OCI-LY1 (cell line): ENCODE data around the gene PRKCI.
"Not testable (repeated sequence)": the region's sequence is repeated elsewhere in the genome, so short reads cannot be mapped to it uniquely, and the experiment has no call there.

Experiments
- H2AFZ ChIP-seq: fragments of 200-600 bp; sonication (generic), shearing (Covaris generic); 2 replicates; pipeline ENCODE4 v1.6.0; 2014; ENCODE audit warnings: antibody characterized with exemption, mild to moderate bottlenecking, low read length
- H3F3A ChIP-seq: fragments of 200-600 bp; sonication (generic), shearing (Covaris generic); 2 replicates; pipeline ENCODE4 v1.6.0; 2014; ENCODE audit warnings: mild to moderate bottlenecking, antibody characterized with exemption, low read length, moderate library complexity; ENCODE audit not compliant: insufficient read depth
- H3K27ac ChIP-seq: fragments of 200-600 bp; sonication (generic); 2 replicates; pipeline ENCODE4 v1.5.1; 2014; ENCODE audit warnings: low read length, mixed run types, mild to moderate bottlenecking, low read depth; ENCODE audit not compliant: poor library complexity, severe bottlenecking
- H3K27me3 ChIP-seq: fragments of 200-600 bp; sonication (generic); 2 replicates; pipeline ENCODE4 v1.6.0; 2014; ENCODE audit warnings: antibody characterized with exemption, mild to moderate bottlenecking, low read length, moderate library complexity; ENCODE audit not compliant: insufficient read depth
- H3K36me3 ChIP-seq: fragments of 200-600 bp; sonication (generic); 2 replicates; pipeline ENCODE4 v1.6.1; 2014; ENCODE audit warnings: mild to moderate bottlenecking, antibody characterized with exemption, low read length, moderate library complexity, mixed read lengths; ENCODE audit not compliant: insufficient read depth
- H3K4me1 ChIP-seq: fragments of 200-600 bp; sonication (generic); 2 replicates; pipeline ENCODE4 v1.5.1; 2014; ENCODE audit warnings: mild to moderate bottlenecking, low read length, moderate library complexity; ENCODE audit not compliant: insufficient read depth, severe bottlenecking
- H3K4me2 ChIP-seq: fragments of 200-600 bp; sonication (generic), shearing (Covaris generic); 2 replicates; pipeline ENCODE4 v1.6.1; 2014; ENCODE audit warnings: low read length
- H3K4me3 ChIP-seq: fragments of 200-600 bp; sonication (generic); 2 replicates; pipeline ENCODE4 v1.5.1; 2014; ENCODE audit warnings: low read length, low read depth, mild to moderate bottlenecking, mixed read lengths; ENCODE audit not compliant: poor library complexity, severe bottlenecking
- H3K79me2 ChIP-seq: fragments of 200-600 bp; shearing (Covaris generic); 2 replicates; pipeline ENCODE4 v1.6.1; 2016; ENCODE audit warnings: mixed run types, low read length, mixed read lengths; ENCODE audit not compliant: insufficient read depth
- H3K9ac ChIP-seq: fragments of 200-600 bp; sonication (generic), shearing (Covaris generic); 2 replicates; pipeline ENCODE4 v1.6.1; 2014; ENCODE audit warnings: mild to moderate bottlenecking, low read length, mixed read lengths
- H3K9me2 ChIP-seq: fragments of 200-600 bp; sonication (generic), shearing (Covaris generic); 2 replicates; pipeline ENCODE4 v1.6.1; 2014; ENCODE audit warnings: low read depth, mild to moderate bottlenecking, low read length, mixed read lengths
- H3K9me3 ChIP-seq: fragments of 200-600 bp; shearing (Covaris generic); 2 replicates; pipeline ENCODE4 v1.6.1; 2014; ENCODE audit warnings: low read length, mixed read lengths
- H4K20me1 ChIP-seq: fragments of 200-600 bp; sonication (generic), shearing (Covaris generic); 2 replicates; pipeline ENCODE4 v1.6.0; 2016; ENCODE audit warnings: mild to moderate bottlenecking, low read length; ENCODE audit not compliant: insufficient read depth
- EZH2 ChIP-seq: fragments of 200-600 bp; sonication (generic), shearing (Covaris generic); IDR thresholded peaks from 2 replicates; pipeline ENCODE4 v1.8.0; 2017; ENCODE audit warnings: borderline replicate concordance, mixed run types, mild to moderate bottlenecking, antibody characterized with exemption, low read length, moderate library complexity, mixed read lengths
- TF ChIP-seq, protein P1 (sequence below): fragments of 200-600 bp; sonication (generic), shearing (Covaris generic); IDR thresholded peaks from 2 replicates; pipeline ENCODE4 v1.5.1; 2017; ENCODE audit warnings: mild to moderate bottlenecking, antibody characterized with exemption, low read length, moderate library complexity, mixed read lengths

The PRKCI gene

DNA sequence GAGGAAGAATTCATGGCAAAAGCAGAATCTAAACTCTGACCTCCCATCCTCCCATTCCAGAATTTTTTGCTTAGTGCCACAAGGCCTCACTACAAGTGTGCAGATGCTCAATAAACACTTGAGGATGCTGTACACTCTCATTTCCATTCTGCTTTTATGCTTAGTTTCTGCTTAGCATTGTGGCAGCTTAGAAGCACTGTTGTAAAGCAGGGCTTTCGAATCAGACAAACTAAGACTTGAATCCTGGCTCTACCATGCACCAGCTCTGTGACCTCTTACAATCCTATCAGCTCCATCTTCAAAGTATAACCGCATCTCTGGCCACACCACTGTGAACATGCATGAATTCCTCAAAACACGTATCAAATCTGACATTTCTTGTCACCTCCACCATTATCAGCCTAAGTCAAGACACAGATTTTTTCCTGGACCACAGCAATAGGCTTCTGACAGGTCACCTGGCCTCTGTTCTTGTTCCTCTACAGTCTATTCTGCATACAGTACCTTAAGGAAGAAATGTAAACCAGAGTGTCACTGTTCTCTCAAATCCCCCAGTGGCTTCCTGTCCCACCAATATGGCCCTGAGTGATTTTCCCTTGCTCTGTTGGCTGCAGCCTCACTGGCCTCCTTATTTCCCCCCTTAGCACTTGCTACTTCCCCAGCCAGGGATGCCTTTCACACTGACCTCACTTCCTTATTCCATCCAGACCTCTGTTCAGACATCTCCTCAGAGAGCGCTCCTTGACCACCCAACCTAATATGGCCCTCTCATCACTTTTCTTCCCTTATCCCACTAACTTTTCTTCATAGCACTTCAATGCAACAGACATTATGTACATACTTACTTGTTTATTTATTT, 32.6 kb upstream of the PRKCI start:
- no peak overlapping the region for H3K9ac ChIP-seq
- no peak overlapping the region for H3K4me3 ChIP-seq
- no peaks in the 10 kb centered on the region for H3K9me2 ChIP-seq

DNA sequence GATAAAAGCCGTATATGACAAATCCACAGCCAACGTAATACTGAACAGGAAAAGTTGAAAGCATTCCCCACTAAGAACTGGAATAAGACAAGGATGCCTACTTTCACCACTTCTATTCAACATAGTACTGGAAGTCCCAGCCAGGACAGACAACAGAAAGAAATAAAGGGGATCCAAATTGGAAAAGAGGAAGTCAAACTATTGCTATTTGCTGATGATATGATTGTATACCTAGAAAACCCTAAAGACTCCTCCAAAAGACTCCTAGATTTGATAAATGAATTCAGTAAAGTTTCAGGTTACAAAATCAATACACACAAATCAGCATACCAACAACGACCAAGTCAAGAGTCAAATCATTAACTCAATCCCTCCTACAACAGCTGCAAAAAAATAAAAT, 26.5 kb upstream of the PRKCI start:
- not testable (repeated sequence) for H3K4me1 ChIP-seq, H3K79me2 ChIP-seq, H2AFZ ChIP-seq, H3K4me2 ChIP-seq, H3K4me3 ChIP-seq, H3K27ac ChIP-seq, H3K9ac ChIP-seq, H3K9me3 ChIP-seq, H3K36me3 ChIP-seq, H4K20me1 ChIP-seq, H3K27me3 ChIP-seq, H3F3A ChIP-seq, H3K9me2 ChIP-seq

More for the DNA sequence above, 32.6 kb upstream of the PRKCI start:
- H3K36me3 ChIP-seq, result no peaks in the 10 kb centered on the region
- peaks cover 4% of the 10 kb centered on the region; the same call in 1 of the 2 replicates for H3K27me3 ChIP-seq
- no peak overlapping the region for H2AFZ ChIP-seq
- H3F3A ChIP-seq, result no peaks in the 10 kb centered on the region
- no peaks in the 10 kb centered on the region for H3K79me2 ChIP-seq
- H3K27ac ChIP-seq, result no peak overlapping the region
- peaks cover 5% of the 10 kb centered on the region for H3K4me1 ChIP-seq
- TF ChIP-seq EZH2, result no peak
- TF ChIP-seq, protein P1, sequence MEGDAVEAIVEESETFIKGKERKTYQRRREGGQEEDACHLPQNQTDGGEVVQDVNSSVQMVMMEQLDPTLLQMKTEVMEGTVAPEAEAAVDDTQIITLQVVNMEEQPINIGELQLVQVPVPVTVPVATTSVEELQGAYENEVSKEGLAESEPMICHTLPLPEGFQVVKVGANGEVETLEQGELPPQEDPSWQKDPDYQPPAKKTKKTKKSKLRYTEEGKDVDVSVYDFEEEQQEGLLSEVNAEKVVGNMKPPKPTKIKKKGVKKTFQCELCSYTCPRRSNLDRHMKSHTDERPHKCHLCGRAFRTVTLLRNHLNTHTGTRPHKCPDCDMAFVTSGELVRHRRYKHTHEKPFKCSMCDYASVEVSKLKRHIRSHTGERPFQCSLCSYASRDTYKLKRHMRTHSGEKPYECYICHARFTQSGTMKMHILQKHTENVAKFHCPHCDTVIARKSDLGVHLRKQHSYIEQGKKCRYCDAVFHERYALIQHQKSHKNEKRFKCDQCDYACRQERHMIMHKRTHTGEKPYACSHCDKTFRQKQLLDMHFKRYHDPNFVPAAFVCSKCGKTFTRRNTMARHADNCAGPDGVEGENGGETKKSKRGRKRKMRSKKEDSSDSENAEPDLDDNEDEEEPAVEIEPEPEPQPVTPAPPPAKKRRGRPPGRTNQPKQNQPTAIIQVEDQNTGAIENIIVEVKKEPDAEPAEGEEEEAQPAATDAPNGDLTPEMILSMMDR, result no peak
- H4K20me1 ChIP-seq, result no peaks in the 10 kb centered on the region
- no peaks in the 10 kb centered on the region for H3K9me3 ChIP-seq
- peak overlapping the region; percentile 35; the same call in 1 of the 2 replicates for H3K4me2 ChIP-seq

DNA sequence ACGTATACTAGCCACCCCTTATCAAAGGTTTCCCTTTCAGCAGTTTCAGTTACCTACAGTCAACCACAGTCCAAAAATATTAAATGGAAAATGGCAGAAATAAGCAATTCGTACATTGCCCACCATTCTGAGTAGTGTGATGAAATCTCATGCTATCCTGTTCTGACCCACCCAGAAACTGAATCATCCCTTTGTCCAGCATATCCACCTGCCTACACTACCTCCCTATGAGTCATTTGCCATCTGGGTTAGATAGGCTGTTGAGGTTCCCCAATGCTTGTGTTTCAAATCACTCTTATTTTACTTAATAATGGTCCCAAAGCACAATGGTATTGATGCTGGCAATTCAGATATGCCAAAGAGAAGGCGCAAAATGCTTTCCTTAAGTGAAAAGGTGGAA, 25.4 kb upstream of the PRKCI start:
- Histone ChIP-seq H3K9me3 (no peaks in the 10 kb centered on the region), H3K27me3 (peaks cover 4% of the 10 kb centered on the region; the same call in 1 of the 2 replicates), H3K79me2 (no peaks in the 10 kb centered on the region), H3K4me1 (no peaks in the 10 kb centered on the region), H2AFZ (no peak overlapping the region), H3F3A (no peaks in the 10 kb centered on the region), H3K4me3 (no peak overlapping the region), H3K27ac (no peak overlapping the region), H3K9ac (no peak overlapping the region), H4K20me1 (no peaks in the 10 kb centered on the region), H3K4me2 (no peak overlapping the region), H3K9me2 (no peaks in the 10 kb centered on the region), H3K36me3 (no peaks in the 10 kb centered on the region)
- TF ChIP-seq, protein P1, result no peak
- TF ChIP-seq EZH2, result no peak

DNA sequence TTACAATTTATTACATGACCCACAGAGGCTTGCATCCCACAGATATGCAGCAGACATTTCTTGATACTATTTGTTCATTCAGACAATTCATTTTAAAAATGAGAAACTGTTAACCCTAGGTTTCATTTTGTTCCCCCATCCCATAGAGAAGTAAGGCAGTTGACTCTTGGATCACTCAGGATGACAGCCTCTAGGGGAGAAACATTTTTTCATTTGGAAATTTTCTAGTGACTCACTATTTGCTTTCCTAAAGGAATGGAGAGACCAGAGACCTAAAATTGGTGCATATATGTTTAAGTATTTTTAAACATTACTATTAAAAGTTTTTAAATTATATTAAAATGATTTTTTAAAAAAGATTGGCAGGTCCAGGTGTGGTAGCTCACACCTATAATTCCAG, 21.2 kb upstream of the PRKCI start:
- Histone ChIP-seq H3K79me2 (no peaks in the 10 kb centered on the region), H3K9me2 (no peaks in the 10 kb centered on the region), H3K4me1 (no peaks in the 10 kb centered on the region), H3K9ac (no peak overlapping the region), H3K27ac (no peak overlapping the region), H4K20me1 (no peaks in the 10 kb centered on the region), H3K9me3 (no peaks in the 10 kb centered on the region), H3K27me3 (no peaks in the 10 kb centered on the region), H3F3A (no peaks in the 10 kb centered on the region), H3K4me3 (no peak overlapping the region), H3K36me3 (no peaks in the 10 kb centered on the region), H3K4me2 (no peak overlapping the region), H2AFZ (no peak overlapping the region)
- TF ChIP-seq EZH2, result no peak
- TF ChIP-seq, protein P1, result no peak
